ENCODE data around the gene NRP2.

- TF ChIP-seq CTCF (IDR thresholded peaks at IDR 0.05; ENCODE audit: low read depth, low read length, poor library complexity, severe bottlenecking) (no peak), EZH2phosphoT487 (IDR thresholded peaks at IDR 0.05; ENCODE audit: borderline replicate concordance, low read length) (no peak)
Observed at GRCh38 chr2:205755923-205756322, 73.6 kb downstream of the NRP2 start.

Data from DOHH2 (cell line).